Measurements from ENCODE around the gene LCE3E. TPM values are rescaled to one million over a fixed set of nuclear protein-coding genes. Genes with fewer than 3 reads are reported as not detected.

The LCE3E gene, protein sequence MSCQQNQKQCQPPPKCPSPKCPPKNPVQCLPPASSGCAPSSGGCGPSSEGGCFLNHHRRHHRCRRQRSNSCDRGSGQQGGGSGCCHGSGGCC
- total RNA-seq (2022; extraction: Qiagen RNA extraction; ENCODE audit: low read depth) = not detected in 5 replicates

DNA sequence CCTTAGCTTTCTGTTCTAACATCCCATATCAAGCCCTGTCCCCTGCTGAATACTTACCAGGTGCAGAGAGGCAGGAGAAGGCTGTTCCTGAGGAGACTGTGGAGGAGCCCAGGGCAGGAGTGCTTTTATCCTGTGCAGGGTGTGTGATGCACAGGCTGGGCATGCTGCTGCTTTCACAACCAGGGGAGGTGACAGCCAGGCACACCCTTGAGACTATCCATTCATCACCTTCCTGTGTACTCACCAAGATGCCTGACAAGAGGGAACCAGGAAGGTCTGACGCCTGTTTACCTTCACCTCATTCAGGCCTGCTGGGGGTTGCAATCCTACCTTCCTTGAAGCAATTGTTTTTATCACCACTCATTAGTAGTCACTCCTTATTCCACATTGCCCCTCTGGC lies at the start of gene LCE3E:
Gene LCE3E, minus strand, starts transcription at position 100 of the 400 bp plus-strand sequence. CDS start 572 bp downstream, outside the sequence.

GRCh38 chr1:152613511-152613910 lies 46.9 kb upstream of the LCE3E start, which contains the start of gene LCE3B:
Gene LCE3B, plus strand, starts transcription at chr1:152613811. Its CDS starts 0 bp downstream, at chr1:152613811.

DNA sequence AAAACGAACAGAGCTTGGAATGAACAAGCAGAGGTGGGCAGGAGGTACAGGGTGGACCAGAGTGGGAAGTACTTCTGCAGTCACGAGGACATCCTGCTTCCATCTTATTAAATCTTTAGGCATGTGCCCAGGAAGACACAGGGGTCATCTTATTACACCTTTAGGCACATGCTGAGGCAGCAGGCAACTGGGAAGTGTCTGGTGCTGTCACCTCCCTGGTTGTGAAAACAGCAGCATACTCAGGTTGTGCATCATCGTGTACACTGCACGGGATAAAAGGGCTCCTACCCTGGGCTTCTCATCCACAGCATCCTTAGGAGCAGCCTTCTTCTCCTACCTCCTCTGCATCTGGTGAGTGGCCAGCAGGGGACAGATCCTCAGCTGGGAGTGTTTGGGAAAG lies 33.4 kb upstream of the LCE3E start, which contains the start of gene LCE3C:
Gene LCE3C, plus strand, starts transcription at position 301 of the 400 bp plus-strand sequence. CDS start 498 bp downstream, outside the sequence.

DNA sequence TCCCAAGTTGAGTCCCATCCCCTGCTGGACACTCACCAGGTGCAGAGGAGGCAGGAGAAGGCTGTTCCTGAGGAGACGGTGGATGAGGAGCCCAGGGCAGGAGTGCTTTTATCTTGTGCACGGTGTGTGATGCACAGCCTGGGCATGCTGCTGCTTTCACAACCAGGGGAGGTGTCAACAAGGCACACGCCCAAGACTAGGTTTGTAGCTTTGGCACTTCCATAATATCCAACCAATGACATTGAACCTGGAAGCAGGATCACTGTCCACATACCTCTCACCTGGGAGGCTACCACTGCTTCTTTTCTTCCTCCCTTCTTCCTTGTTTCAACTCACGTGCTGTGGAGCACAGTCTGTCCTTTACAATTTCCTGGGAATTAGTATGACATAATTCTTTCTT lies 13.9 kb upstream of the LCE3E start, which contains the start of gene LCE3D:
Gene LCE3D, minus strand, starts transcription at position 84 of the 400 bp plus-strand sequence. CDS start 580 bp downstream, outside the sequence.

Other genes with a start within 250 kb of the LCE3E start
- 0.01 TPM in 2 of 5 replicates, not detected in the others for gene FLG, start 241.5 kb downstream of the LCE3E start, total RNA-seq (2022; extraction: Qiagen RNA extraction; ENCODE audit: low read depth)
- gene FLG2, start 206.8 kb downstream of the LCE3E start, total RNA-seq (2022; extraction: Qiagen RNA extraction; ENCODE audit: low read depth) = not detected in 5 replicates
- not detected in 5 replicates for gene CRNN, start 152.5 kb downstream of the LCE3E start, total RNA-seq (2022; extraction: Qiagen RNA extraction; ENCODE audit: low read depth)
- gene LCE5A, start 56.0 kb downstream of the LCE3E start, total RNA-seq (2022; extraction: Qiagen RNA extraction; ENCODE audit: low read depth) = 0.18 TPM in 1 of 5 replicates, not detected in the others
- 0.24 to 0.57 TPM (median 0.48 TPM) in 3 of 5 replicates, not detected in the others for gene CRCT1, start 52.3 kb downstream of the LCE3E start, total RNA-seq (2022; extraction: Qiagen RNA extraction; ENCODE audit: low read depth)
- 0.34 to 0.80 TPM (median 0.59 TPM) in 5 replicates for gene LCE3D, start 13.7 kb upstream of the LCE3E start, total RNA-seq (2022; extraction: Qiagen RNA extraction; ENCODE audit: low read depth)
- not detected in 5 replicates for gene LCE3C, start 33.5 kb upstream of the LCE3E start, total RNA-seq (2022; extraction: Qiagen RNA extraction; ENCODE audit: low read depth)
- not detected in 5 replicates for gene LCE3B, start 47.0 kb upstream of the LCE3E start, total RNA-seq (2022; extraction: Qiagen RNA extraction; ENCODE audit: low read depth)
- gene LCE3A, start 56.3 kb upstream of the LCE3E start, total RNA-seq (2022; extraction: Qiagen RNA extraction; ENCODE audit: low read depth) = not detected in 5 replicates
- not detected in 5 replicates for gene LCE2D, start 96.6 kb upstream of the LCE3E start, total RNA-seq (2022; extraction: Qiagen RNA extraction; ENCODE audit: low read depth)
- gene LCE2C, start 108.5 kb upstream of the LCE3E start, total RNA-seq (2022; extraction: Qiagen RNA extraction; ENCODE audit: low read depth) = not detected in 5 replicates
- gene LCE2B, start 119.3 kb upstream of the LCE3E start, total RNA-seq (2022; extraction: Qiagen RNA extraction; ENCODE audit: low read depth) = not detected in 5 replicates
- gene LCE2A, start 131.6 kb upstream of the LCE3E start, total RNA-seq (2022; extraction: Qiagen RNA extraction; ENCODE audit: low read depth) = not detected in 5 replicates
- gene LCE4A, start 141.4 kb upstream of the LCE3E start, total RNA-seq (2022; extraction: Qiagen RNA extraction; ENCODE audit: low read depth) = not detected in 5 replicates
- not detected in 5 replicates for gene KPRP, start 191.2 kb upstream of the LCE3E start, total RNA-seq (2022; extraction: Qiagen RNA extraction; ENCODE audit: low read depth)
- not detected in 5 replicates for gene LCE1F, start 208.4 kb upstream of the LCE3E start, total RNA-seq (2022; extraction: Qiagen RNA extraction; ENCODE audit: low read depth)
- not detected in 5 replicates for gene LCE1E, start 219.5 kb upstream of the LCE3E start, total RNA-seq (2022; extraction: Qiagen RNA extraction; ENCODE audit: low read depth)
- not detected in 5 replicates for gene LCE1D, start 229.9 kb upstream of the LCE3E start, total RNA-seq (2022; extraction: Qiagen RNA extraction; ENCODE audit: low read depth)
- gene LCE1C, start 239.9 kb upstream of the LCE3E start, total RNA-seq (2022; extraction: Qiagen RNA extraction; ENCODE audit: low read depth) = not detected in 5 replicates
- not detected in 5 replicates for gene LCE1B, start 245.2 kb upstream of the LCE3E start, total RNA-seq (2022; extraction: Qiagen RNA extraction; ENCODE audit: low read depth)